Ovary (tissue), 3 donors: ENCODE measurements around the gene LGALS3.

Experiments used
- EP300 ChIP-seq: sonication (generic); formaldehyde crosslinking; IDR thresholded peaks from one replicate; pipeline ENCODE4 v1.6.1; 2017; ENCODE audit warnings: antibody characterized with exemption
- POLR2A ChIP-seq: fragments of 450-650 bp; IDR thresholded peaks from one replicate; pipeline ENCODE4 v1.6.1; 2017; ENCODE audit warnings: antibody characterized with exemption, mild to moderate bottlenecking, moderate library complexity
- TF ChIP-seq, protein P1 (sequence below), 3 donors: fragments of 450-650 bp in 2 of 3; fragments of 200-600 bp in 1 of 3; IDR thresholded peaks; one replicate each; pipeline versions ENCODE4 v1.5.1 to v1.8.0; 2016 to 2022; ENCODE audit warnings: antibody characterized with exemption in 3 of 3, mild to moderate bottlenecking in 1 of 3
- donor health status: DM: no; HTN: no; CAD: no.

GRCh38 chr14:55123101-55123500 is 6.0 kb upstream of the LGALS3 start:
- TF ChIP-seq, protein P1, sequence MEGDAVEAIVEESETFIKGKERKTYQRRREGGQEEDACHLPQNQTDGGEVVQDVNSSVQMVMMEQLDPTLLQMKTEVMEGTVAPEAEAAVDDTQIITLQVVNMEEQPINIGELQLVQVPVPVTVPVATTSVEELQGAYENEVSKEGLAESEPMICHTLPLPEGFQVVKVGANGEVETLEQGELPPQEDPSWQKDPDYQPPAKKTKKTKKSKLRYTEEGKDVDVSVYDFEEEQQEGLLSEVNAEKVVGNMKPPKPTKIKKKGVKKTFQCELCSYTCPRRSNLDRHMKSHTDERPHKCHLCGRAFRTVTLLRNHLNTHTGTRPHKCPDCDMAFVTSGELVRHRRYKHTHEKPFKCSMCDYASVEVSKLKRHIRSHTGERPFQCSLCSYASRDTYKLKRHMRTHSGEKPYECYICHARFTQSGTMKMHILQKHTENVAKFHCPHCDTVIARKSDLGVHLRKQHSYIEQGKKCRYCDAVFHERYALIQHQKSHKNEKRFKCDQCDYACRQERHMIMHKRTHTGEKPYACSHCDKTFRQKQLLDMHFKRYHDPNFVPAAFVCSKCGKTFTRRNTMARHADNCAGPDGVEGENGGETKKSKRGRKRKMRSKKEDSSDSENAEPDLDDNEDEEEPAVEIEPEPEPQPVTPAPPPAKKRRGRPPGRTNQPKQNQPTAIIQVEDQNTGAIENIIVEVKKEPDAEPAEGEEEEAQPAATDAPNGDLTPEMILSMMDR (IDR thresholded peaks at IDR 0.05) = no peak
- TF ChIP-seq POLR2A (no peak), EP300 (no peak)
